Mucosa of gallbladder (tissue), 1 donor: Measurements from ENCODE around the gene KCNMB2. TPM values are rescaled to one million over a fixed set of nuclear protein-coding genes. Genes with fewer than 3 reads are reported as not detected.

Experiments
- DNase-seq: peaks from one replicate; pipeline ENCODE4 v3.0.0-alpha.2; 2020; ENCODE audit warnings: low spot score
- total RNA-seq: library from RNA; stranded (reverse); gene quantifications from one replicate; pipeline ENCODE4 v1.2.1, GENCODE V29; 2021
- donor health status: DM: no; HTN: no; CAD: no.

Gene KCNMB2
- total RNA-seq, 1 donor from 2014 or later, result 4.4 TPM

DNA sequence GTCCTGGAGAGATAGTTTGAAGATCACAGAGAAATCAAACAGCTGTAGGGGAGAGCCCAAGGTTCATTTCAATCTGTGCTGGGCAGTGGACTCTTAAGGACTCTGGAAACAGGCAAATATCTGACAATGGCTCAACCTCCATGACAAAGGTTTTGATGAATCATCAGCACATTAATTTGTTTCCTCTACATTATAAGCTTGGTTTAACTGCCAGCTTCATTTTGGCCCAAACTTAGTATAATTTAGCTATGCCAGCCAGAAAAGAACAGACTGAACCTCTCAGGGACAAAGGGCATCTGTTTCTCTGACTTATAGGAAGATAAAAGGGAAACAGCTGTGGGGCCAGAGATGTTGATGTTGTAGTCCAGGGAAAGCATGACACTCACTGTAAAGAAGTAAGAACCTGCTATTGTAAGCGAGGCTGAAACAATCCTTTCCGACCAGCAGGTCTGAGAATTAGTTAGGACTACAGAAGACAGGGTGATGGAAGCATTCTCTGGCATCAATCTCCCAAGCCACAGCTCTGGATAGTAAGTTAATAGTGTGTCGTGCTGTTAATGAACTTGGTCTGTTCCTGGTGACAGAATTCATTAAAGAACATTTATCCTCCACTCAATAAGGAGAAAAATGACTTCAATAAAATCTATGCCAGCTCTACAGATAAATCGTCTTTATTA is 110.1 kb downstream of the KCNMB2 start:
- DNase-seq, result no peak

DNA sequence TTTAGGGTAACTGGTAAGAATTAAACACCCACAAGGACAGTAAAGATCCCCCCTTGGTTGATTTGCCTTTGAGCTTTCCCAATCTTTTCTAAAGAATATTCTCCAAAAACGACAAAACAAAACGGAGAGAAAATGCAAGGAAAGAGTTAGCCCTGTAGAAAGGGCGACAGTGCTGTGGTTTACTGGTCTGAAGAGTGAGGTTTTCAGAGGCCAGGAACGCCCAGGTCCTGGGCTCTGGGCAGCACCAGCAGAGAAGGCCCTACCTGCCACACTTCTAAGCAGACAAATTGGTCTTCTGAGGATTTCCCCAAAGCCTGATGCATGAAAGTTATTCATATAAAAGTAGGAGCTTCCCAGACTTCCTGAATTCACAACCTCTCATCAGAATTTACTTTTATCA is 119.3 kb downstream of the KCNMB2 start:
- no peak for DNase-seq

DNA sequence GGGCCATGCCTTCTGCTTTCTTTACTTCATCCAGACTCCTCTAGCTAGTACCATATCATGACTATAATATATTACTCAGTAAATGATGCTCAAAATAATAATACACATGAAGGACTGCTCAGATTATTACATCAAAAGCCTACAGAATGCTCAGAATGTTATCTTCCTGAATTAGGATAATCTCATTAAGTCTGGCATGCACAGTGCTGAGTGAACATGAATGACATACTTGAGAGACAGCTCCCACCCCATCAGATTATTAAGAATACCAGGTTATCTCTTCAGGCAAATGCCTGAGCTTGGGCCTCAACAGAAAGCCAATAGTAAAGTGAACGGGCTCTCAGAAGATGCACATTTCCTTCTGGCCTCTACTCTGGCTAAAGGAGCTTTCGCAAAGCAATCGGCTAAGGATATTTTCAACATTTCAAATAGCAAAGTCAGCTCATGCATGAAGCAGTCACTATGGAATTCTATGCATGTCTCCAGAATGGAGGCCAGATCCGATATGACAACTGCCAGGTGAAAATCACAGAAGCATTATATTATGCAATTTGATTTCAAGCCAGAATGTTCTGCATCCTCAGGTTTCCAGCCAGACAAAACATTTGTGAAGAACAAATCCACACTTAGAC is 122.6 kb downstream of the KCNMB2 start:
- no peak for DNase-seq

DNA sequence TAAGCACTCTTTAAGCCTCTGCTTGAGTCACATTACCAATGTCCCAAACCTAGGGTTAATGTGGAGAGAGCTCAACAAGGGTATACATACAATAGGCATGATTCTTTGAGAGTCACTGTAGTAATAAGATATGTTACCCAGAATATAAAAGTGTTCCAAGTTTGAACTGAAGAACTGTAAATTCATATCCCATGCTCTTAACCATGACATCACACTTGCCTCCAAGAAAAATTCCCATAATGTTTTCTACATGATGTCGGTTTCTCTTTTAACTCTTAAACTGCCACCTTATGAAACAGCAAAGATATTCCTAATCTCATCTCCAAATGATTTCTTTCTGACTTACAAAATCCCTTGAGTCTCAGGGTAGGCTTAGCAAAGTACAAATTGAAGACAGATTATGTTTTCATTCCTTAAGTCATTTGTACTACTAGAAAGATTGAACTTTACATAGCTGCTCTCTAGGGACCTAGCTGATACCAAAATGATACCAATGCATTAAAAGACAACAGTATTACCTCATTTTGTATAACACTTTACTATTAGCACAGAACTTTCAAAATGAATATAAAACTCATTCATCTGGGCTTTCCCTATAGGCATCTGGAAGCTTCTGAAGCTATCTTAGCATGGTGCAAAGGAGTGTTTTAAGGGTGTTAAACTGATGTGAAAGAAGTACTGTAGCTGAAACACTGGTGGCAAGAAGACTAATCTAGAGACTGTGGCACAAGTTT is 127.1 kb downstream of the KCNMB2 start:
- no peak for DNase-seq

DNA sequence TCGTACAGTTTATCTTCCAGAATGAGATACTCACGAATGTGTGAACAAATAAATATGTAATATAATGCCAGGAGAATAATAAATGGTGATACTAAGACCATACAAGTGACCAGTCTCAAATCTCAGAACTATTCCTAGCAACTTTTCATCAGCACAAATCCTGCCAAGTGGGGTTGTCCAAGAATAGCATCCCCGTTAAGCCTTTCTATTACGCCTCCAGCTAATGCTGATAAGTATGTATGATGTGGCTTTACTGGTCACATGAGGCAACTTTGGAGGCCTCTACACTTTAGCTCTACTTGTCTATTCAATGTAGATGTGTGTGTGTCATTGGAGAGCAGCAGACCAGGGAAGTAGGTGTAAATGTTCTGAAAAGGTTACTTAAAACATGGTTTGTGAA is 129.5 kb downstream of the KCNMB2 start:
- no peak for DNase-seq

DNA sequence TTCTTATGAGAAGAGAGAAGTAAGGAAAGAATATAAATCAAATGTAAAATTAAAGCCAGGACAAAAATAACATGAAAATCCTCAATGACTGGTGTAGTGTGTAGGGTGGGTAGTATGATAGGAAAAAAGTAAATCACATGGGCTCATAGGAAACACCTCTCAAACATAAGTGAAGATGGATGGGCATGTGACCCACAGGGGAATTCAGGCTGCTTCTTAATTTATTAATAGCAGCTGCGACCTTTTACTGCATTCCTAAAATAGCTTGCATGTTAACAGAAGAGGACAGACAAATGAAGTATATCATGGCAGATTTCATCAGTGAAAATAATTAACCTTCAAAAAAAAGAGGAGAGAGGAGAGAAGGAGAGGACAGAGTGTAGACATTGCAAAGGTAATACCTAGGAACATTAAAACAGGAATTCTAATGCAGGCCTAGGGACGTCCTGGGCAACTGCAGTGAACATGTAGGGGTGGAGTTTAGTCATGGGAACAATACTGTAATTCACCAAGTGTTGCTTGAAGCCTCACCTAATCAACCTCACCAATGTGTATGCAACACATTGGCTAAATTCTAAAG is 132.9 kb downstream of the KCNMB2 start:
- no peak for DNase-seq

DNA sequence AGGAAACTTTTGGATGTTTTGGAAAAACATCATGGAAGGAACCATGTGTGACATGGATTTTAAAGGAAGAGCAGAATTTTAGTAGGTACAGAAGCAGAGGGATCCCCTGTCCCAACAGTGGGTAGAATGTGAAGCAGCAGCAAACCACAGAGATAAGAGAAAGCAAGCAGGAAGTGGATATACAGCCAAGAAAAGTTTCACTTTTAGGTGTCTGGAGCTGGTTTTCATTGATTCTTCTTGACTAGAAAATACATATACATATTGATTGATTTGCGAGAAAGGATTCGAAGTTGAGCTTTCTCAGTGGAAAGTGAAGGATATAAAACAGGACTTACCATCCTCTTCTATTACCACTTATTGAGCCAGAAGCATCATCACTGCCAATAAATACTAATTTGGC is 133.5 kb downstream of the KCNMB2 start:
- no peak for DNase-seq

DNA sequence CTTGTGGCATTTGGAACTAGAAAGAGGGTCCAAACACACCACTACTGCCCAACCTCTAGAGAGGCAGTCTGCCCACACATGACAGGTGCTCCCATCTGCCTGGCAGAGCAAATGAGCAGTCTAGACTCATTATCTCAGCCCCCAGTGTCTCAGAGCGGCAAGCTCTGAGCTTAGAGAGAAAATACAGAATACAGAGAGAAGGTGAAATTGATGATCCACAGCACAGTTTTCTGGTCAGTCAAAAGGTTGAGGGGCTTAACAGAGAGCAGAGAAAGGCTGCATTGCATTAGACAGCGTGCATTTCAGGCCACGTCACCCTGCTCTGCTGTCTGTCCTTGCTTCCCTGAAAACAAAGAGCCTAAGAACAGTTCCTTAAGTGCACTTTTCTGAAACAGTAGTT is 135.1 kb downstream of the KCNMB2 start:
- DNase-seq, result no peak

DNA sequence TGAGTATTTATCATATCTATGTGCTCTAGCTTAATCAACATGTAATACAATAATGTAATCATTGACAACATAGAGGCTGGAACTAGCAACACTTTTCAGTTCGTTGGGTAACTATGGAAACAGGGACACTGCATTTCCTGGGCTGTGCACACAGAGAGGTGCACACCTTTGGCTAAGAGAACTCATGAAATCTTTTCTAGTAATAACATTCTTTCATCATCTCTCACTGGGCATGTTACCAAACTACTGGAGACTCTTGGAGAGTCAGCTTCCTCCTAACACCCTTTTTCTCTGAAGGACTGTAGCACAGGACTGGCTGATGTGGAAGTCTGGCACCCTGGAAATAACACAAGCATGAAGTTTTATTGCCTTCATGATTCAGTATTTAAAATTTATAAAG is 135.6 kb downstream of the KCNMB2 start:
- no peak for DNase-seq

DNA sequence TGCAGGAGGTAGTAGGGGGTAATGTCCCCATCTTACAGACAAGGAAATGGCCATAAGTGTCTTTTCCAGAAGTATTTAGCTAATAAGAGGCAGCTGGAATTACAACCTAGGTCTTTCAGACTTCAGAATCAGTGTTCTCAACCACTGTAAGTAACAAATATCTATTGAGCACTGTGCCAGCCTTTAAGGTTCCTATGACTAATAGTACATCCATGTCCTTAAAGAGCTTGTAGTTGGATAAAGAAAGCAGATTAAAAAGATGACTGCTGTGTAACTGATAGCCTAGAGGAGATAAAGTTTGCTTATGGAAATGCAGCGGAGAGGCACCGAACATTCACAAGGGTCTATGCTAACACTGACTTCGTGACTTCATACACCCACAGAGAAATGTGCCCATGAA is 136.0 kb downstream of the KCNMB2 start:
- DNase-seq, result no peak

DNA sequence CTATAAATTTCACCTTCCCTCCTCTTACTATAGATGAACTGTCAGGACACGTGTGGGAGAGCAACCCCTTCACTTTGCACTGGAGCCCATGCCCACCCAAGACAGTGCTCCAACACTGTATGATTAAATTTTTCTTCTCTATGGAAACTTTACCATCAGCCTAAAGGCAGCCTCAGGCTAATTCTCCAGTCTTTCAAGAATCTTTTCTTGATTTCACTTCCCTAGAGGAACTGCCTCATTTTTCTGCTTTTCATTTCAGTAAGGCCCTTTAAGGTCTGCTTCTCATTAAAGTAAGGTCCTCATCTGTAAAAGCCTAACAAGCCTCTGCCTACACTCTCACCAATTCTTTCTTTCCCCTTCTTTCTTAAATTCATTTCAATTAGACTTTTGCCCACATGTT is 137.3 kb downstream of the KCNMB2 start:
- DNase-seq, result no peak

DNA sequence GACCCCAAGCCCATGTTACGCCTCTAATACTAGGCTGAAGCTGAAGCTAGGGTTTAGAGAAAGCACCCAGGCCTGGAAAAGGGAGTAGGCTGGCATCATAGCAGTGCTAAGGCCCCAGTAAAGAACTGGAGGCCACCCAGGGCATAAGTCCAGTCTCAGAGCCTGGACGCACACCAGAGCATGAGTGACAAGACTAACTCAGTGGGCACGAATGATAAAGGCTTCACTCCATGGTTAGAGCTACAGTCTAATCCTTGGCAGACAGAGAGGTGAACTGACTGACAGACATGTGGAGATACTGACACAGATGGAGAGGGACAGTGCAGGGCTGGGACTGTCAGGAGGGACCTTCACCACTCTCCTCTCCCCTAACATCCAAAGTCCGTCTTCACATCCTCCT is 139.8 kb downstream of the KCNMB2 start:
- DNase-seq, result no peak

DNA sequence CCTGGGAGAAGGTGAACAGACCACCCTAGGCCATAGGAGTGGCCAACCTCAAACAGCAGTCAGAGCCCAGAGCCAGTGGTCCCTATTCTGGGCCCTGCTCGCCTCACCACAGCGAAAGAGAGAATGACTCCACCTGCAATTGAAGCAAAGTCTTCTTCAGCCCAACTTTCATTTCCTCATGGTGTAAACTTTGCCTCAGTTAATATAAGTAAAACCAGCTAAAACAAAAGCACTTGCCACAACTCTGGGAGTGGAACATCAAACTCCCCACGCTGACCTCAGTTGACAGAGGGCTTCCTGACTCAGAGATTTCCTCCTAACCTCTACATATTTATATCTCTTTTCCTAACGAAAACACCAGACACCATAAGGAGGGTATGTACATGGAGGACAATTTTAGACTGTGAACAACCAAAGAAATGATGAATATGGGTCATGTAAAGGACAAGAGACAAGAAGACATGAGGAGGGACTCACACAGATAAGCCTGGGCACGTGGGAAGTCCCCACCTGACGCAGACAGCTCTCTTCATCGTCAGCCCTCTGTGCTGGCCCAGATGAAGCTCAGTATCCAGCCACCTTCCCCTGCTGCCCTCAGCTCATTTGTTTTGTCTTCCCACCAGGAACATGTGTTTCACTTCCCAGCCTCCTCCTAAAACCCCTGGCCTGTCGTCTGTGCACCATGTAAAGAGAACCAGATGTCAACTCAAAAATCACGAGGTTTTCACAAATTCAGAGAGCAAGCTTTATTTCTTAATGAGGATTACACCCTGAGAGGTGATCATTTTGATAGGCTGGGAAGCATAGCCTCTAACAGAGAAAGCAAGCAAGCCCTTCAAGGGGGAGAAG is 140.9 kb downstream of the KCNMB2 start:
- no peak for DNase-seq

DNA sequence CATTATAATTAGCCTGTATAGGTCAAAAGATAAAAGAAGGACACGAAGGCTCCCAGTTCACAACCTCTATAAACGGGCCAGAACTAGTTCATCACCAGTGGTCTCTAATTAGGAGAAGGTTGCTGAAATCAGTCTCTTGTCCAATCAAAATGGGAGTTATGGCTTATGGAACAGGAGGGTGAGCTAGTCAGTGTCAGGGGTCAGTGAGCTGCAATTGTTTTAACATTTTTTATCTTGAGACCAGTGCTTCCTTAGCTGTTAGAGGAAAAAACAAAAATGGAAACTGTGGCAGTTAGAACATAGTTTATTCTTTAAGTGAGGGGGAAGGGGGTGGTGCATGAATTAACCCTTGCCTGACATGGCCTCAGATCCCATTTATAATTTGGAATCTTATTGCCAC is 141.7 kb downstream of the KCNMB2 start:
- no peak for DNase-seq

DNA sequence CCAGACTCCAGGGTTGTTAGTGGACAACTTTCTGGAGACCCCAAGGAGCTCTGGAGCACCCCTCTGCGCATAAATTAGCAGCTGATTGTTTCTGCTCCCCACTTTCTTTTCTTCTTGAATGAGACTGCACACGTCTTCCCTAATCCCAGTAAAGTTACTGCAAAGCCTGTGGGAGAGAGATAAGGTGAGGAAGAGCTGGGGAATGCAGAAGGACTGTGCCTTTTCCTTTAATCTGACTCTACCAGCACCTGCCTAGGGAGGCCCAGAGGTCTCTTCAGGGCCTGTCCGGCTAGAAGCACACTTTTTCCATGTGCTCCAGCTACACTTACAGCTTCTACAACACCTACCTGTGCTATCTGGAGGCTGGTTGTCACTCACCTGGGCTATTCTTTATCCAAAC is 143.8 kb downstream of the KCNMB2 start:
- no peak for DNase-seq

DNA sequence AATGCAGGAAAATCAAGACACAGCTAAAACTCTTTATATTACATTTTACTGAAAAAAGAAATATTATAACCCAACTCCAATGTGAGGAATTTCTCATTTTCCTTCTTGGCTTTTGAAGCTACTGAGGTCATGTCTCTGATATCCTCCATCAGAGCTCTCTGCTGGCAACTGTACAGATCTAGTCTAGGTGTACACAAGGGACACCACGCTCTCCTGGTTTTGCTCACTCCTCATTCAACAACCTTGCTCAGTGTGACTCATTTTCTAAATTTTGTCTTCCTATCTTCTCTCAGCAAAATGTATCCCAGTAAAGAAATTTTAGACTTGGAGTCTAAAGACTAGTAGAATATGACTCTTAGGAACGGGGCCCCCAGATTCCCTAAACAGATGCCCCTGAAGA is 144.3 kb downstream of the KCNMB2 start:
- no peak for DNase-seq

DNA sequence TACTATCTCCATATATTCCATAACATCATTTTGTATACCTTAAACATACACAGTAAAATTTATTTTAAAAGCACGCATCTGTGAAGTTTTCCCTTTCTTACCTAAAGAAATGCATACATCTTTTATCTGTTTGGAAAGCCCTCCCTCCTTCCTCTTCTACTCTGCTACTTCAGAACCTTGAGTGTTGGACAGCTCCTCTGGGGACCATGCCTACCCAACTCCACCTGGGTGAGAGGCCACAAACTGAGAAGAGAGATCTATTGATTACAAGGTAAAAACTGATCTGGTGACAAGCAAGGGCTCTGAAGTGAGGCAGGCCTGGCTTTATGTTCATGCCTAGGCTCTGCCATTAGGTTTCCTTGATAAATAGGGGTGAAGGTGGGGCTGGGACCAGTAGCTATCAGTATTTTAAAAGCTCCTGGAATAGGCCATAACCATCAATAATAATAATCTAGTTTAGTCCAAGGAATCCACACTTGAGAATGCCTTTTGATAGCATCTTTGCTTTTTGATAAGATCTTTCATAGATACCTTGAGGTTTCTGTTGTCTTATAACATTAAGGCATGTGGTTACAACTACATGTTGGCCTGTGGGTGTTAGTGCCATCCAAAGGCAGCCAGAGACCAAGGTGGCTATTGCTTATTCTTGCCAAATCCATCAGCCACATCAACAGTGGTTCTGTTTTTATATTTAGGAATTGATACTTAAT is 148.8 kb downstream of the KCNMB2 start:
- DNase-seq, result no peak

DNA sequence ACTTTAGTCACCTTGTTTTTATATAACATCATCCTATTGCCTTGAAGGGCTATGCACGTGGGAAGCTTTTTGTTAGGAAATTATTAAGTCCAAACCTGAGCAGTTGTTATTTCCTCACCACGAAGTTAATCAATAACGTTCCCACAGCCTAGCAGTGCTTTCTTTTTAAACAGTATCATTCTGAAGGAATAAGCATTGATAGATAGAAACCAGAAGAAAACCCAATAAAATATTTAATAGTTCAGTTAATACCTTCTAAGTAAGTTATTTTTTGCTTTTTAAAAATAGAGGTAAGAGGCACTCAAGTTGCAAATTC is 149.3 kb downstream of the KCNMB2 start:
- no peak for DNase-seq

DNA sequence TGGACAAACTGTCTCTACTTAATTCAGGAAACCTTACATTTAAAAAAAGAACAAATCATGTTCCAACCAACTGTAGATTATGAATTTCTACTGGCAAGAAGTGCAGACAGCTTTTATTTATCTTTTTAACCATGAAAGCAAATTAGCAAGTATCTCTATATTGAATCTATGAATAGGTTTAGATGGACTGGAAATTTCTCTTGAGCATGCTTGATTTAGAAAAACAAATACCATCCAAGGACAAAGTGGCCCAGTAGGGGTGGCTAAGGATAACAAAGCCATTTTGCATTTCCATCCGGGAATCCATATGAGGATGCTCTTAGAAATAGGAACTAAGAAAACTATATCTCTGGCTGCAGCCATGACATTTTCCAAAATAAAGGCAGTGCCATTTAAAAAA is 150.6 kb downstream of the KCNMB2 start:
- DNase-seq, result no peak

DNA sequence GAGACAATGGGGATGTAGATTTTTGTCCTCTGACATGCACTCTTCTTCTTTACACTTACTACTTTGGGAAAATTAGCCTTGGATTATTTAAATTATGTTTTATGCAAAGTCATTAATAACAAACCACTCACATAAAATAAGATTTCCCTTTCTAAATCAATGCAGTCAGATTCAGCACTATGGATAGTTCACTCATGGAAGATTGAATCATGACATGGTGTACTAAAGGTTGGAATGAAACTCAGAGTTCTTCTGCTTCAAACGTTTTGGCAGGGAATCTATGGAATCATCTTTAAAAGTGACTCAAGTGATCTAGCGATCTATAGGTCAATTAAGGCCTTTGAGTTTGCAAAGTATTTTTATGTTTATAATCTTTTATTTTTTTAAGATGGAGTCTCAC is 154.3 kb downstream of the KCNMB2 start:
- DNase-seq, result no peak

DNA sequence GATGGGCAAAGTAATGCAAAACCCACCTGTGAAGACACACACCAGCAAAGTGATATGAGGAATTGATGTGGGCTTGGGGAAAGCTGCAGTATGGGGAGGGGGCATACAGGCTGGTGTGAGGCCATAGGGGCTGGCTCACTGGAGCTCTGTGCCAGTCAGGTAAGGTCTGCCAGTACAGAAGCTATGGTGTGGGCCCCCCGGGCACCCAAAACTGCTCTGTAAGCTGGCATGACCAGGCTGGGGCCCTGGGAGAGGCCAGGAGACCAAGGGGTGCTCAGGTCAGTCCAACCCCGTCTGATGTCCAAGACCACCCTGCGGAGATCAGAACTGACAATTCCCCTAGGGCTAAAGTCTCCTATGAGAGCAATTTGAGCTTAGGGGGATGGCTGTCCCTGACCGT is 163.1 kb downstream of the KCNMB2 start:
- no peak for DNase-seq

DNA sequence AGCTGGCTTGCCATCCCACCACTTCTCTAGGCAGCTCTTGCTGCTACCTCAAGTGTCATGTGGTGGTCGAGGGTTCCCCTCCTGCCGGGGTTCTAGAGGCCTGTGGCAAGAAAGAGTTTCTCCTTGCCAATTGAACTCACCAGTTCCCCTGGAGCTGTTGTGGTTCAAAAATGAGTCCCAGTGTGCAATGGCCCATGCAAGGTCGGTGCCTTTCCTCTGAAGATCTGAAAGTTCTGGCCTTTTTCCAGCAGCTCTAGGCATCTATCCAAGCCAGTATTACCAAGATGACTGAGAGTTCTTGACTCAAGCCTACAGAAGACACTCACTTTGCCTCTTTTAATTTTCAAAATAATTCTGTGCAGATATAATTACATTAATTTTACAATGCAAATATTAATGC is 163.6 kb downstream of the KCNMB2 start:
- DNase-seq, result no peak
